IMR-90 (cell line): ENCODE results near the gene E2F3.

ENCODE experiments used
- BHLHE40 ChIP-seq: fragments of 150-350 bp; IDR thresholded peaks from 2 replicates; pipeline ENCODE4 v1.6.1; 2016; ENCODE audit warnings: mild to moderate bottlenecking, low read depth, low read length
- CEBPB ChIP-seq: IDR thresholded peaks from 2 replicates; pipeline ENCODE4 v1.6.1; 2012; ENCODE audit warnings: low read depth, low read length, improper control_type of control experiment
- FOS ChIP-seq: fragments of 150-350 bp; IDR thresholded peaks from 2 replicates; pipeline ENCODE4 v1.6.1; 2016; ENCODE audit warnings: low read depth, low read length
- MAFK ChIP-seq: IDR thresholded peaks from 2 replicates; pipeline ENCODE4 v1.6.1; 2012; ENCODE audit warnings: low read depth, low read length, improper control_type of control experiment
- MAZ ChIP-seq: IDR thresholded peaks from 2 replicates; pipeline ENCODE4 v1.6.1; 2012; ENCODE audit warnings: low read depth, mild to moderate bottlenecking, low read length, improper control_type of control experiment, moderate library complexity, borderline replicate concordance
- MXI1 ChIP-seq: IDR thresholded peaks from 2 replicates; pipeline ENCODE4 v1.6.1; 2012; ENCODE audit warnings: low read depth, mild to moderate bottlenecking, low read length, moderate library complexity, borderline replicate concordance
- POLR2A ChIP-seq: IDR thresholded peaks from 2 replicates; pipeline ENCODE4 v1.6.1; 2012; ENCODE audit warnings: mild to moderate bottlenecking, low read depth, low read length
- RAD21 ChIP-seq: IDR thresholded peaks from 2 replicates; pipeline ENCODE4 v1.6.1; 2012; ENCODE audit warnings: low read length, improper control_type of control experiment
- RFX5 ChIP-seq: IDR thresholded peaks from 2 replicates; pipeline ENCODE4 v1.8.0; 2012; ENCODE audit warnings: low read depth, mild to moderate bottlenecking, low read length, moderate library complexity
- TF ChIP-seq, protein P1 (sequence below): conservative IDR thresholded peaks from 2 replicates; pipeline ENCODE4 v1.5.1; 2012; ENCODE audit warnings: mild to moderate bottlenecking, low read depth, low read length, improper control_type of control experiment
- TF ChIP-seq, protein P2 (sequence below): fragments of 150-350 bp; IDR thresholded peaks from 2 replicates; pipeline ENCODE4 v1.6.1; 2017; ENCODE audit warnings: mild to moderate bottlenecking, antibody characterized with exemption, low read length, low read depth

DNA sequence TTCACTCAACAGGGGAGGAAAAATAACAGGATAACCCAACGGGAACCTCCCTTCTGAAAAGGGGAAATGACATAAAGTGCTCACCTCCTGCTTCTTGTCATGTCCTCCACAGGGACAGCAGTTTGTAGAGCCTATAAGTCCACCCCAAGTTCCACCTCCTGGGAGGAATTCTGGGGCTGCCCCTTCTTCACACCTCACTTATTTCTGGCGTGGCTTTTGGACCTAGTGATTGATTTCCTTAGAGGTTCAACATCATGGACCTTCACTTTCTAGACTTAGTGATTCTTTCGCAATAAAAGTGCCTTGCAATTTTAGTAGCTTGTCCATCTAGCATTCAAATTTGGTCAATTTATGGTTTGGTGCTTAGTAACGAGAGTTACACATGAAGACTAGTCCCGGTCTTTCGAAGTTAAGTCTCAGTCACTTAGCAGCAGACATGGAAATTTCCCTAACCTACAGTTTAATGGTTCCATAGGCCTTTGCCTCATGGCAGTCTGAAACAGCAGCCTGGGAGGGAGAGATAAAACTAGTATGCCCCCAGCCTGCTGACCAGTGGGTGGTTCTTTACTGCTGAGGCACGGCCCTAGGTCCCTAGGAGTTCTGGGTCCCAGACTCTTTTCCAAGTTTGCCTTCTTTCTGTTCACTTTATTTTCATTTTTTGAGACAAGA, 73.3 kb downstream of the E2F3 start:
- TF ChIP-seq, protein P1, sequence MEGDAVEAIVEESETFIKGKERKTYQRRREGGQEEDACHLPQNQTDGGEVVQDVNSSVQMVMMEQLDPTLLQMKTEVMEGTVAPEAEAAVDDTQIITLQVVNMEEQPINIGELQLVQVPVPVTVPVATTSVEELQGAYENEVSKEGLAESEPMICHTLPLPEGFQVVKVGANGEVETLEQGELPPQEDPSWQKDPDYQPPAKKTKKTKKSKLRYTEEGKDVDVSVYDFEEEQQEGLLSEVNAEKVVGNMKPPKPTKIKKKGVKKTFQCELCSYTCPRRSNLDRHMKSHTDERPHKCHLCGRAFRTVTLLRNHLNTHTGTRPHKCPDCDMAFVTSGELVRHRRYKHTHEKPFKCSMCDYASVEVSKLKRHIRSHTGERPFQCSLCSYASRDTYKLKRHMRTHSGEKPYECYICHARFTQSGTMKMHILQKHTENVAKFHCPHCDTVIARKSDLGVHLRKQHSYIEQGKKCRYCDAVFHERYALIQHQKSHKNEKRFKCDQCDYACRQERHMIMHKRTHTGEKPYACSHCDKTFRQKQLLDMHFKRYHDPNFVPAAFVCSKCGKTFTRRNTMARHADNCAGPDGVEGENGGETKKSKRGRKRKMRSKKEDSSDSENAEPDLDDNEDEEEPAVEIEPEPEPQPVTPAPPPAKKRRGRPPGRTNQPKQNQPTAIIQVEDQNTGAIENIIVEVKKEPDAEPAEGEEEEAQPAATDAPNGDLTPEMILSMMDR: no peak
- TF ChIP-seq BHLHE40 (no peak), POLR2A (no peak), RAD21 (no peak), FOS (no peak), CEBPB (peak; percentile 75), MAZ (no peak), MAFK (no peak), MXI1 (no peak), RFX5 (no peak)
- TF ChIP-seq, protein P2, sequence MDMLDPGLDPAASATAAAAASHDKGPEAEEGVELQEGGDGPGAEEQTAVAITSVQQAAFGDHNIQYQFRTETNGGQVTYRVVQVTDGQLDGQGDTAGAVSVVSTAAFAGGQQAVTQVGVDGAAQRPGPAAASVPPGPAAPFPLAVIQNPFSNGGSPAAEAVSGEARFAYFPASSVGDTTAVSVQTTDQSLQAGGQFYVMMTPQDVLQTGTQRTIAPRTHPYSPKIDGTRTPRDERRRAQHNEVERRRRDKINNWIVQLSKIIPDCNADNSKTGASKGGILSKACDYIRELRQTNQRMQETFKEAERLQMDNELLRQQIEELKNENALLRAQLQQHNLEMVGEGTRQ: no peak
